T-helper 22 cell (primary cell): Measurements from ENCODE around the gene PDIA5.

Source experiments
- DNase-seq: peaks from one replicate; pipeline ENCODE4 v3.0.0-alpha.2; 2020; ENCODE audit warnings: low read depth

PDIA5 gene

DNA sequence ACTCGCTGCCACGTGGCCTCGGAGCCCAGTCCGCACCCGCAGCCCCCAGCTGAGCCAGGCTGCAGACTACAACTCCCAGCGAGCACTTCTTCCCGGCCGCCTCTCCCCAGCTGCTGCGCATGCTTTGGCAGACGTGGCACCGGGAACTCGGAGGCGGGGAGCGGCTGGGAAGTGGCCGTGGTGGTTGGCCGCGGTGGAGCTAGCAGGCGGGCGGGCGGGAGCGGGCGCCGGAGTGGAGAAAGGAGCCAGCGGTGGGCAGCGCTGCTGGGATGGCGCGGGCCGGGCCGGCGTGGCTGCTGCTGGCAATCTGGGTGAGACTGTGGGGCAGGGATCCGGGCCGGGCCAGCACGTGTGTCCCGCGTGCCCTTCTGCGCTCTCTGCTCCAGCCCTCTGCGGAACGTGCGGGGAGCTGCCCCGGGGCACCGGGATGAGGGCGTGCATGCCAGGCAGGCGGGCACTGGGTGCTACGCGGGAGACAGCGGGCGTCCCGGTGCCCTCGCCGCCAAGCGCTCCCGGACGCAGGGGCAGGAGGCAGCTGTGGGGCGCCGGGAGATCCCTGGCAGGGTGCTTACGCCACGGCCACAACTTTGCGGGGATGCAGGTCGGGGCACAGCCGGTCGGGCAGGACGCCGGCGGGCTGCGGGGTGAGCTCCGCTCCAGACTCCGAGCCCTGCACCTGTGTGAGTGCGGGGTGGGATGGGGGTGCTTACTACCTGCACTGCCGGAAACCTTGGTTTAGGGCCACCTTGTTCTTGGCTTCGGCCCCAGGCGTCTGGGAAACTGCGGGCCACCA, at the start of gene PDIA5:
TSS of gene PDIA5 (plus strand) at position 130 of the 793 bp plus-strand sequence. CDS start at position 270, 140 bp downstream.
- no peak for DNase-seq

GRCh38 chr3:123018683-123019082, 48.1 kb upstream of the PDIA5 start:
- DNase-seq: no peak

DNA sequence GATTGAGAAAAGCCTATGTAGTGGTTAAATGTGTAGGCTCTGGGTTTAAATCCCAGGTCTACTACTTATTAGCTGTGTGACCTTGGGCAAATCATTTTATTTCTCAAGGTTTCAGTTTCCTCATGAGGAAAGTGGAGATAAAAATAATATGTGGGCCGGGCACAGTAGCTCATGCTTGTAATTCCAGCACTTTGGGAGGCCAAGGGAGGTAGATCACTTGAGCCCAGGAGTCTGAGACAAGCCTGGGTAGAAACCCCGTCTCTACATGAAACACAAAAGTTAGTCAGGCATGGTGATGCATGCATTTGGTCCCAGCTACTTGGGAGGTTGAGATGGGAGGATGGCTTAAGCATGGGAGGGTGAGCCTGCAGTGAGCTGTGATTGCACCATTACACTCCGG, 47.7 kb upstream of the PDIA5 start:
- DNase-seq: no peak

- no peak for DNase-seq
Observed at GRCh38 chr3:123019591-123019990, 47.2 kb upstream of the PDIA5 start.

DNA sequence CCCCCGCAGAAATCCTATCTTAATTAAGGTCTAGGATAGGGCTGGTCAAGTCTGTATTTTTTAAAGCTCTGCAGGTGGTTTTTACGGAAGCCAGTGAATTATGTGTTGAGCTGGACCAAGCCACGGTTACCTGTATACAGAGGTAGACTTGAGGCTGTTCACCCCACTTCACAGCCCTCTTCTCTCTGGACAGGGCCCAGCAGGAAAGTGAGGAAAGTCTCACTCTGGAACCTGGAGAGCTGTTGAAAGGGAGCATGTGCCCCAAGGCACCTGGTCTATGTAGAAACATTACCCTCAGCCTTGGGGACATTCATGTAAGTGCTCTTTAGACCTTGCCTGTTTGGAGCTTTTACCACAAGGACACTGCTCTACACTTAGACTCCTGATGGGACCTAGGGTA, 46.1 kb upstream of the PDIA5 start:
- no peak for DNase-seq

- DNase-seq: no peak
Observed at GRCh38 chr3:123021388-123021787, 45.4 kb upstream of the PDIA5 start.

DNA sequence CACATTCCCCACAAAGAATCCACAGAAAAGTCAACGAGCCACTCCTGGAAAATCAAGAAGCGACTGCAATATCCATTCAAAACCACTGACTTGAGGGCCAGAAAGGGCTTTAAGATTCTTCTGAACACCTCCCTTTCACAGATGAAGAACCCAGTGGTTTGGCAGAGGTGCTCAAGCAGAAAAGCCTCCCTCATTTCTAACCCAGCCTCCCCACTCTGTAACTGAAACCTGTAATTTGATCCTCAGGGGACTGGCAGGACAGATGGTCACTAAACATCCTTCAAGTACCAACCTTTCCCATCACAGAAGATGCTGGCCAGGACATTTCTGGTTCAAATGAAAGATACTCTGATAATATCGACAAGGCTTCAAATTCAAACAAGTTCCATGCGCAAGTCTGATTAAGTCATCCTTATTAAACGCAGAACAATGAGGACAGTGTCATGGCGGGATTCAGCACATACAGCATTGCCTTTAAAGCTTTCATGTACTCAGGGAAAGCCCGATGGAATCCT, 44.8 kb upstream of the PDIA5 start:
- no peak for DNase-seq

DNA sequence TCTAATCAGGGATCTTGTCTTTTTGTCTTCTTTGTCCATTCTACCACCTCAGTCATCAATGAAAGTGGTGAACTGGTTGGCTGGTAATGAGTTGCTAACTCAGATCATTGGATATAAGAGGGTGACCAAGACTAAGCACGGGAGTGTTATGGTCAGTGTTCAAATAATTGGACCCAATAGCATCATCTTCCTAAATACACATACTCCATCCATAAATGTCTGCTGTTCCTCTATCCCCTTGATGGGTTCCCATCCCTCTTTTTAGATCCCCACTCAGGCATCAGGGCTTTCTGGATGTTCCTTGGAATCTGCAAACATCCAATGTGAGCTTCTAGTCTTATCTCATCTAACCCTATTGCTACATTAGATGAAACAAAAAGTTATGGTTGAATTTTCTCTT, 42.8 kb upstream of the PDIA5 start:
- no peak for DNase-seq

DNA sequence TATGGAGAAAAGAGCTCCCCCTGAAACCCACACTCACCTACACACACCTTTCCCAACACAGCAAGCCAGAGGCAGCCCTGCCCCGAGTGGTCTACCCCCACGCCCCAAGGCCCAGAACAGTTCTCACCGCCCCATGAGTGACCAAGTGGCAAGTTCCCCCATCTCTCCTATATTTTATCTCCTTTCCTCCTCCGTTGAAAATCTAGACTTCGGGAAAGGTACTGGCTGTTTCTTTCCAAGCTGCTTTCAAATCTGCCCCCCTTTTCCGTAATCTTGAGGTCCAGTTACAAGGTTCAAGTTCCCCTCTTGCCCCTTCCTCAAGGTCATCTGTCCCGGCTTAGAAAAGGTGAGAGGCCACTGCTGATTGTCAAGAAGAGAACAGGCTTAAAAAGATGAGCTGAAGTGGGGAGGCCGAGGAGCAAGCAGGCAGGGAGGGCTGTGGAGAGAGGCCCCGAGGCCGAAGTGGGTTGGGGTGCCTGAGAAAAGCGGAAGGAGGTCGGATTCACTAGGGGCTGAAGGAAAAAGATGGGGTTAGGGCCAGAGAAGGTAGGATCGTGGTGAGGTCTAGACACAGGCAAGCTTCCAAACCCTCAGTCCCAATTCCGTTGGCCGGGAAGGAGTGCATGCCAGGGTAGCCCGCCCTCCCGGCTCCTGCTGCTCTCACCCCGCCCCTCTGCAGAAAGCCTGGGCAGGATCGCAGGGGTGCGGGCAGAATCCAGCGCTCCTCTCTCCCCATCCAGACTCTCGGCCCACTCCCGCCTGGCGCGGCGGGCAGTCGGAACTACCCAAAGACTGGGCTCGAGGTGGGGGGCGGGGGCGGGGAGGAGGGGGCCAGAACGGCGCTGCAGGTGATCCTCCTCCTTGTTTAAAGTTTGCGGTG, 40.9 kb upstream of the PDIA5 start:
- no peak for DNase-seq

GRCh38 chr3:123026565-123027291, 40.1 kb upstream of the PDIA5 start:
- DNase-seq: no peak

GRCh38 chr3:123027292-123028232, 39.3 kb upstream of the PDIA5 start, which contains the start of gene SEMA5B:
TSS of gene SEMA5B (minus strand) at chr3:123027763. CDS start at chr3:122961263, 66,500 bp downstream.
- DNase-seq: no peak

GRCh38 chr3:123028233-123028828, 38.5 kb upstream of the PDIA5 start:
- no peak for DNase-seq

DNA sequence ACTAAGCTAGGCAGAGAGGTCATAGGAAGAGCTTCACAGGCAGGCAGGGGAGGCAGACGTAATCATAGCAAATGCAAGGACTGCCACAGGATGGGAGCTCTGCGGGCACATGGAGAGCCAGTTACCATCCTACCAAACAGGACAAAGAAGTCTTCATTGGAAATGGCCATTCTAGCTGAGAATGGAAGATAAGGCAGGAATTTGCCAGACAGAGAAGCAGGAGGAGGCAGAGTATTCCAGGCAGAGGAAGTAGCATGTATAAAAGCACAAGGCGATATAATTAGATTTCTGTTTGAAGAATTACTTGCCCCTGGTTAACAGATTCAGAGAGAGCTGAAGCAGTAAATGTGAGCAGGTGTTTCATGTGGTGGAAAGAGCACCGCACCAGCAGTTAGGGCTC, 35.8 kb upstream of the PDIA5 start:
- no peak for DNase-seq

DNA sequence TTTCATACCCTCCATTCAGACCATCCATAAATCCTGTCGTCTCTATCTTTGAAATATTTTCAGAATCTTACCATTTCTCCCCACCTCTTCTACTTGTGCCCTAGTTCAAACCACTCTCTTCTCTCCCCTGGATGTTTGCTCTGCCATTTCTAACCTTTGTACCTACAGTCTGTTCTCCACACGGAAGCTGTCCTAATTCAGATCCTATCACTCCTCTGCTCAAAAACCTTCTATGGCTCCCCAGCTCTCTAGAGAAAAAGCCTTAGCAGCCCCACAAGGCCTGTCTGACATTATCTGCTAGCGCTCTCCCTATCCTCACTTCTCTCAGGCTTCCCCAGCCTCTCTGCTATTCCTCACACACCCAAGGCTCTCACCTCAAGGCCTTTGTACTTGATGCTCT, 34.8 kb upstream of the PDIA5 start:
- no peak for DNase-seq

GRCh38 chr3:123034120-123034519, 32.7 kb upstream of the PDIA5 start:
- no peak for DNase-seq

GRCh38 chr3:123034996-123035395, 31.8 kb upstream of the PDIA5 start:
- no peak for DNase-seq

- DNase-seq: no peak
Observed at GRCh38 chr3:123036352-123037014, 30.3 kb upstream of the PDIA5 start.

DNA sequence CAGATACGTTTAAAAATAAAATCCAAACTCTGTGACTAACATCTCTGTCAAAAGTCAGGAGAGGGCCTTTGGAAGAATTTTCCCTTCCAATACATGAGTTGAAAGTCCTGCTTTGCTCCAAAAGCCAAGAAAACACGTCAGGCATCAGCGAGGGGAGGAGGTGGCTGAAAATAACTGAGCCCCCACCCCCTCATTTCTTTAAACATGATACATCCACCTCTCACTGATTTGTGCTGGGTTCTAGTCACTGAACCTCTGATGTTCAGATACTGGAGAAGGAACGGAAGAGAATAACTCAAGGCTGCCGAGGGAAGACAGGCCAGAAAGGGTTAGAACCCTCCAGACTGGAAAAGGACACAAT, 29.8 kb upstream of the PDIA5 start:
- no peak for DNase-seq

DNA sequence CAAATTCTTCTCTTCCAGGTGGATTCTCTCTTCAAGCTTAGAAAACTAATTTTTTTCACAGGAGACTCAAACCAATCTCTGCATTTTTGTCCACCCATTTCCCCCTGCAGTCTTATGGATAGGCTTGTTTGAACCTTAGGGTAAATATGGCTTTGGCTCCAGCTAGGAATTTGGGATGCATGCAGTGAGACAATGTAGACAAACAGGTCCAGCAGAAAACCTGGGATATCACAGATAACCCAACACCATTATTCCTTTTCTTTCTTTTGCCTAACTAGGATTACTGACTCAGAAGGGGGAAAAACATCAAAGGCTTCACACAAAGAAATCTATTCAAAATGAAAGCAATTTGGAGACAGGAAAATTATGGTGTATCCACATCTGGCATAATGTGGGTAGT, 28.1 kb upstream of the PDIA5 start:
- DNase-seq: no peak

- no peak for DNase-seq
Observed at GRCh38 chr3:123039178-123039577, 27.6 kb upstream of the PDIA5 start.
